Upper lobe of left lung (tissue), 4 donors: ENCODE results near the gene DNAJC3.

ENCODE experiments used
- EP300 ChIP-seq, 4 donors: sonication (generic); formaldehyde crosslinking; IDR thresholded peaks; one replicate each; pipeline ENCODE4 v1.5.1; 2017; ENCODE audit warnings: antibody characterized with exemption in 4 of 4, control low read depth in 2 of 4
- POLR2A ChIP-seq, 4 donors: fragments of 450-650 bp; IDR thresholded peaks; one replicate each; pipeline ENCODE4 v1.5.1; 2016 to 2017; ENCODE audit warnings: antibody characterized with exemption in 4 of 4, mild to moderate bottlenecking in 2 of 4
- TF ChIP-seq, protein P1 (sequence below), 6 experiments: fragments of 450-650 bp in 4 of 6; fragments of 200-600 bp in 2 of 6; sonication (generic) in 2 of 6; IDR thresholded peaks; one replicate each; pipeline ENCODE4 v1.5.1; 2016 to 2019; ENCODE audit warnings: antibody characterized with exemption in 6 of 6

DNA sequence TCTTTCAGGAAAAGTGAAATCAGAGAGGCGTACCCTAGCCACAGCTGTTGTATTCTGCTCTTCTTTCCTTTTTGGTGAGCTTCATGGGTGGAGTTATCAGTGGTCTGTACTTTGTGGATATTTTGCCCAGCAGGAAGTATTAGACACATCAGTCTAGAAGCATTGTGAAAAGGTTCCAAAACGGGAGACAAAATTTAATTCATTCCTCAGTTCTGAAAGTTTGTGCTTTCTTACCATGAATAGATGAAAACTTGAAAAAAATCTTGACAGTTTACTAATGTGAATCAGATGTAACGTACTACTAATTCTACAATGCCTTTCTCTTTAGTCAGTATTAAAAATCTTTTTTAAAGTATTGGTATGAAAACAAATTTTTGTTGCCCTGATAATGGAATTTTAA is 116.8 kb downstream of the DNAJC3 start:
- TF ChIP-seq, protein P1, sequence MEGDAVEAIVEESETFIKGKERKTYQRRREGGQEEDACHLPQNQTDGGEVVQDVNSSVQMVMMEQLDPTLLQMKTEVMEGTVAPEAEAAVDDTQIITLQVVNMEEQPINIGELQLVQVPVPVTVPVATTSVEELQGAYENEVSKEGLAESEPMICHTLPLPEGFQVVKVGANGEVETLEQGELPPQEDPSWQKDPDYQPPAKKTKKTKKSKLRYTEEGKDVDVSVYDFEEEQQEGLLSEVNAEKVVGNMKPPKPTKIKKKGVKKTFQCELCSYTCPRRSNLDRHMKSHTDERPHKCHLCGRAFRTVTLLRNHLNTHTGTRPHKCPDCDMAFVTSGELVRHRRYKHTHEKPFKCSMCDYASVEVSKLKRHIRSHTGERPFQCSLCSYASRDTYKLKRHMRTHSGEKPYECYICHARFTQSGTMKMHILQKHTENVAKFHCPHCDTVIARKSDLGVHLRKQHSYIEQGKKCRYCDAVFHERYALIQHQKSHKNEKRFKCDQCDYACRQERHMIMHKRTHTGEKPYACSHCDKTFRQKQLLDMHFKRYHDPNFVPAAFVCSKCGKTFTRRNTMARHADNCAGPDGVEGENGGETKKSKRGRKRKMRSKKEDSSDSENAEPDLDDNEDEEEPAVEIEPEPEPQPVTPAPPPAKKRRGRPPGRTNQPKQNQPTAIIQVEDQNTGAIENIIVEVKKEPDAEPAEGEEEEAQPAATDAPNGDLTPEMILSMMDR (IDR thresholded peaks at IDR 0.05): no peak
- TF ChIP-seq EP300 (IDR thresholded peaks at IDR 0.05) (no peak), POLR2A (IDR thresholded peaks at IDR 0.05) (no peak)
